Stimulated activated CD4-positive, alpha-beta T cell treated with anti-CD3 and anti-CD28 coated beads, TNF-alpha, amount 100 ng/mL, for 48 hours (primary cell): ENCODE results near the gene C14orf93.
"Not testable (repeated sequence)": the region's sequence is repeated elsewhere in the genome, so short reads cannot be mapped to it uniquely, and the experiment has no call there.

Experiments
- DNase-seq, 3 donors: peaks; one replicate each; pipeline ENCODE4 v3.0.0-alpha.2; 2020; ENCODE audit warnings: low read depth in 3 of 3

Gene C14orf93

GRCh38 chr14:22973217-22974032 is 36.5 kb downstream of the C14orf93 start:
- DNase-seq = peak in 1 of 3 donors; percentile 31

- DNase-seq = no peak
Observed at GRCh38 chr14:22972313-22972930, 37.5 kb downstream of the C14orf93 start.

DNA sequence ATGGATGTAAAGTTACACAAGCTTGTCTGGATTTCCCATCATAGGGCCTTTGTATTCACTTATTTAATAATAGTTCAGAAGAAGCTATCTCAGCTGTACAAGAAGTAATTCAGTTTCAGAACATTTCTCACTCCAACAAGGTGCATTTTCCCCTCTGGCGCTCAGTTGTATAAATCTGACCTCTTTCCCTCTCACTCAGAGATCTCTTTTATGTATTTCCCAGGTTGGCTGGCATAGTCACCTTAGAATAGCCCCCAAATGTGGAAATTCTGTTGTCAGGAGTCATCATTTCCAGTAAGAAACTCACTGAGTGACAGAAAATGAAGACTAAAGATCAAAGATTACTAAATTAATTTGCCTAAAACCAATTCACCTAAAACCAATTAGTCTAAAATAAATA is 38.8 kb downstream of the C14orf93 start:
- no peak for DNase-seq

DNA sequence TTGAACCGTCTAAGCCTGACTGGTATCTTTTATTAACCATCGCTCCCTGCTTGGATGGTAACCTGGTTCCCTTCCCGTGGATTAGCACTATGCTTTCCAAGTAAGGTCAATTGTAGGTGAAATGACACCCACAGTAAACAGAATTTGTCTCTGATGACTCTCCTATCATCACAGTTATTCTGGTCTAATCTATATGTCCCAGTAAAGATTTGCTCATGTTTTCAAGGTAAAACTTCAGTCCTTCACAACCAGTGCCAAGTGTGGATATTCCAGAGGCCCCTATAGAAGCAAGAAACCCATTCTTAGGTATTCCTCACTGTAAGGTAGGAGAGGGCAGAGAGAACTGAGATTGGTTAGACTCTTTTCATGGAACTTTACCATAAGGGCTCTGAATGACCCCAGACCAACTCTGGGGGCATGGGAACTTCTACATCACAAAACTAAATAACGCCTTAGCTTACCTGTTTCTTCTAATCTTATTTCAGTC is 43.1 kb downstream of the C14orf93 start:
- no peak for DNase-seq

DNA sequence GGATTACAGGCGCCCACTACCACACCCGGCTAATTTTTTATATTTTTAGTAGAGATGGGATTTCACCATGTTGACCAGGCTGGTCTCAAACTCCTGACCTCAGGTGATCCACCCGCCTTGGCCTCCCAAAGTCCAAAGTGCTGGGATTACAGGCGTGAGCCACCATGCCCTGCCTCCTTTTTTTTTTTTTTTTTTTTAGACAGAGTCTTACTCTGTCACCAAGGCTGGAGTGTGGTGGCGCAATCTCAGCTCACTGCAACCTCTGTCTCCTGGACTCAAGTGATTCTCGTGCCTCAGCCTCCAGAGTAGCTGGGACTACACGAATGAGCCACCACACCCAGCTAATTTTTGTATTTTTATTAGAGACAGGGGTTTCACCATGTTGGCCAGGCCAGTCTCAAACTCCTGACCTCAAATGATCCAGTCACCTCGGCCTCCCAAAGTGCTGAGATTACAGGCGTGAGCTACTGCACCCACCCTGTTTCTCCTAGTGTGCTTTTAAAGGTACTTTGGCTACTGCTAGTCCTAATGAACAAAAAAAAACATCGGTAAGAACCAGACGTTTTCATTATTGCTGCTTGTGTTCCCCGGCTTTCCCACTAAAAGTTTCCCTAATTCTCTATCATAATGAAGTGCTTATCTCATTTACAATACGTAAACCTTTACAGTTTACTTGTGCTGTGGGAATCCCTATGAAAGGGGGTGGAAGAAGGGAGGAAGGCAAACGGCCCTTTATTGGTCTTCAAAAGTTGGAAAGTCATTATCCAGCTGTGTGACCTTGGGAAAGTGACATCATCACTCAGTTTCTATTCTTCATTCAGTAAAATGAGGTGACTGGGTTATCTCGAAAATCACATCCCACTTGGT is 43.8 kb downstream of the C14orf93 start:
- DNase-seq = not testable (repeated sequence)

DNA sequence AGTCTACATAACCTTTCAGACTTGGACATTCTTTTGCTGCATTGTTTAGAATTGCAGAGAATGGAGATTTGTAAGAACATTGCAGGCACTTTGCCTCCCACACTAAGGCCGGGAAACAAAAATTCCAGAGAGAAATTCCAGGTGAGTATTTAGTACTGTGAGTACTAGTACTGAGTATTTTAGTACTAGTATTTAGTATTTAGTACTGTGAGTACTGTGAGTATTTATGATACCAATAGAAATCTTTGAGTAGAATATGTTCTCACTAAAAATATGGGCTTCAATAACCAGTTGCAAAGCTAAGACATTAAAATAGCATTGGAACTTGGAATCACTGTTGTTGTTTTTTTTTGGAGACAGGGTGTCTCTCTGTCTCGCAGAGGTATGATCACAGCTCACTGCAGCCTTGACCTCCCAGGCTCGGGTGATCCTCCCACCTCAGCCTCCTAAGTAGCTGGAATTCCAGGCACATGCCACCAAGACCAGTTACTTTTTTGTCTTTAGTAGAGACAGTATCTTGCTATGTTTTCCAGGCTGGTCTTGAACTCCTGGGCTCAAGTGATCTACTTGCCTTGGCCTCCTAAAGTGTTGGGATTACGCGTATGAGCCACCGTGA is 47.8 kb downstream of the C14orf93 start:
- no peak for DNase-seq

GRCh38 chr14:22955702-22956569 is 54.0 kb downstream of the C14orf93 start:
- DNase-seq = no peak

DNA sequence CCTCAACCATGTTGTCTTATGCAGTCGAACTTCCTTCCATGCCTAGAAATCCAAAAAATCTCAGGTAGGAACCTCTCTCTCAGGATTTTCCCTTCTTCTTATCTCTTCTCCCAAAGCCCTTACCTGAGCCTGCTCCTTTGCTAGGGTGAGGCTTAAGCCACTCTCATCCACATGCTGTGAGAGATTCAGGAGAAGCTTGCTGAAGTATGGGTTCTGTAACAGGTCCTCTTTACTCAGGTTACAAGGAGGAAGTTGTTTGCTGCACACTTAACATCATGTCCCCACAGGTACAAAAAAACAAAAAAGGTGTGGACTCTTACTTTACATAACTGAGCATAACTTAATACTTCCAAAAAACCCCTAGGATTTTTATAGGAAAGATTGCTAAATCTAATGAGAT is 57.5 kb downstream of the C14orf93 start:
- DNase-seq = no peak

DNA sequence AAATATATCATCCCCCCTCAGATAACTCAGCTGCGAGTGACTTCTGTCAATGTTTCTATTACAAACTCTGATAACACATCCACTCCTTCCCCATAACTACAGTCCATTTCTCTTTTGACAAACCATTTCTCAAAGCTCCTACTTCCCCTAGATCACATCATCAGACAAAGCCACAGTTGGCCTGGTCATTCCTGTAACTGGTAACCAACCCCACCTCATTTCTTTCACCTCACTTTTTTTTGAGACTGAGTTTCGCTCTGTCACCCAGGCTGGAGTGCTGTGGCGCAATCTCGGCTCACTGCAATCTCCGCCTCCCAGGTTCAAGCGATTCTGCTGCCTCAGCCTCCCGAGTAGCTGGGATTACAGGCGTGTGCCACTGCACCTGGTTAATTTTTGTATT is 58.1 kb downstream of the C14orf93 start:
- DNase-seq = not testable (repeated sequence)

GRCh38 chr14:22945642-22946041 is 64.3 kb downstream of the C14orf93 start:
- DNase-seq = no peak

DNA sequence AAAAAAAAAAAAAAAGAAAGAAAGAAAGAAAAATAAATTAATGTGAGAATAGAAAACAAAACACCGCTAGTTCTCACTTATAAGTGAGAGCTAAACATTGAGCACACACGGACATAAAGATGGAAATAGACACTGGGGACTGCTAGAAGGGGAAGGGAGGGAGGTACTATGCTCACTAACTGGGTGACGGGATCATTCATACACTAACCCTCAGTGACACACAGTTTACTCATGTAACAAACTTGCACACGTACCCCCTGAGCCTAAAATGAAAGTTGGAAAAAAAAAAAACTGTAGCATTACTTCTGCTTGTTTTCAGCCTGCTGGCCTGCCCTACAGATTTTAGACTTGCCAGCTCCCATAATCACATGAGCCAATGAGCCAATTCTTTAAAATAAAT is 70.3 kb downstream of the C14orf93 start:
- DNase-seq = no peak
